Naive thymus-derived CD8-positive, alpha-beta T cell (primary cell): ENCODE measurements around the gene LOXL4. TPM values are rescaled to one million over a fixed set of nuclear protein-coding genes. Genes with fewer than 3 reads are reported as not detected.

Experiments used
- ATAC-seq, 2 donors: fragments of 150-1000 bp; cut with Tn5 transposase in 1 of 2; sonication (Bioruptor Pico), chemical (Tn5 transposase) in 1 of 2; 1 replicate in 1 of 2; 2 replicates in 1 of 2; pipeline ENCODE4 v1.10.0; 2021; ENCODE audit warnings: mild to moderate bottlenecking in 2 of 2, moderate library complexity in 2 of 2
- POLR2A ChIA-PET: fragments of 350-600 bp; sonication (Branson Sonifier 250); formaldehyde crosslinking; loops from one replicate; lab custom pipeline; 2021; ENCODE audit warnings: antibody characterized with exemption; lab: Charles Lee
- DNase-seq, 10 donors: peaks; one replicate each; pipeline versions ENCODE4 v3.0.0 to v3.0.0-alpha.2; 2020 to 2022
- H3K27ac Mint-ChIP-seq, 10 donors: one replicate each; pipeline ENCODE4 v1.8.0; 2020 to 2022; ENCODE audit warnings: mild to moderate bottlenecking in 10 of 10, mixed read lengths in 10 of 10, moderate library complexity in 4 of 10, inconsistent platforms in 1 of 10
- H3K27me3 Mint-ChIP-seq, 5 donors: one replicate each; pipeline ENCODE4 v1.8.0; 2021 to 2022; ENCODE audit warnings: mixed read lengths in 5 of 5
- H3K36me3 Mint-ChIP-seq, 3 donors: one replicate each; pipeline ENCODE4 v1.8.0; 2020 to 2022; ENCODE audit warnings: mixed read lengths in 3 of 3, mild to moderate bottlenecking in 2 of 3, inconsistent platforms in 1 of 3
- H3K4me1 Mint-ChIP-seq, 4 donors: one replicate each; pipeline ENCODE4 v1.8.0; 2021 to 2022; ENCODE audit warnings: mixed read lengths in 4 of 4
- H3K4me3 Mint-ChIP-seq, 10 donors: one replicate each; pipeline ENCODE4 v1.8.0; 2020 to 2022; ENCODE audit warnings: mild to moderate bottlenecking in 10 of 10, mixed read lengths in 10 of 10, moderate library complexity in 6 of 10, inconsistent platforms in 1 of 10
- H3K9me3 Mint-ChIP-seq, 9 donors: one replicate each; pipeline ENCODE4 v1.8.0; 2020 to 2022; ENCODE audit warnings: mixed read lengths in 9 of 9, mild to moderate bottlenecking in 3 of 9, inconsistent platforms in 1 of 9, moderate library complexity in 1 of 9
- polyA plus RNA-seq, 3 donors: library from polyadenylated mRNA; unstranded; fragments of 300-500 nt; fragmentation: Illumina TruSeq; gene quantifications; one replicate each; pipeline ENCODE4 v1.2.3, GENCODE V29; 2021
- total RNA-seq, 8 experiments: library from RNA in 2 of 8; stranded (reverse) in 2 of 8; gene quantifications; one replicate each; pipeline ENCODE4 v1.2.3 and lab custom pipeline; 2021 to 2026

The LOXL4 gene
- total and polyA plus RNA-seq, 5 experiments from 2014 or later = 0.12 TPM; not detected in 4

DNA sequence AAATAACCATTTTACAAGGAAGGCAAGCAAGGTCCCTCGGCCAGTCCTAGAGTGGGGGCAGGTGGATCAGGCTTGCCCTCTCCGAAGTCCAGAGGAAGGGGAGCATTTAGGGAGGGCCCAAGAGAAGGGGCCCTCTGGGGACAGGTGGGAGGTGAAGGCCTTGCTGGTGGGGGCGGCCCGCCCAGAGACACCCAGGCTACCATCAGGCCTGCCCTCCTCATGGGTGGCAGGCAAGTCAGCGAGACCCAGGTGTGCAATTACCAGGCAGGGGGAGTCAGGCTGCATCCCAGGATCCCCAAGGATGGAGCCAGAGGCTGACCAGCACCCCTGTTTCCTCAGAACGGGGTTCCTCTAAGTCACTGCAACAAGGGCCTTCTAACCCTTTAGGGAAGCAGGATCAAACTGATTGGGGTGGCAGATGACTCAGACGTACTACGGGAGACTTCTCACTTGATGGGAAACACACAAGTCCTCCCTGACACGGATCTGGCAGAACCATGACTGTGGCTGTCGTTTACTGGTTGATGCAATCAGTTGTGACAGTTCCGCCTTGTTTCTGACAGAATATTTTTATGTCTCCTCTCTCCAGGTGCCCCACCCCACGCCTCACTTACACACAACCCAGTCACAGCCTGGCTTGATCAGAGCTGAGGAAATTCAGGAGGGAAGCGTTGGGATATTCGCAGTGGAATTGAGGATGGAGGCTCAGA is 8.2 kb downstream of the LOXL4 start:
- ATAC-seq (no peak), DNase-seq (no peak)
- Mint-ChIP-seq H3K4me3 (no peak overlapping the region), H3K9me3 (no peaks in the 10 kb centered on the region), H3K27me3 (no peaks in the 10 kb centered on the region), H3K4me1 (peaks cover 0 to 8% (median 0%) of the 10 kb centered on the region in 4 donors), H3K36me3 (peaks cover 0 to 6% (median 5%) of the 10 kb centered on the region in 3 donors), H3K27ac (no peak overlapping the region)
- POLR2A ChIA-PET = no interaction called here

DNA sequence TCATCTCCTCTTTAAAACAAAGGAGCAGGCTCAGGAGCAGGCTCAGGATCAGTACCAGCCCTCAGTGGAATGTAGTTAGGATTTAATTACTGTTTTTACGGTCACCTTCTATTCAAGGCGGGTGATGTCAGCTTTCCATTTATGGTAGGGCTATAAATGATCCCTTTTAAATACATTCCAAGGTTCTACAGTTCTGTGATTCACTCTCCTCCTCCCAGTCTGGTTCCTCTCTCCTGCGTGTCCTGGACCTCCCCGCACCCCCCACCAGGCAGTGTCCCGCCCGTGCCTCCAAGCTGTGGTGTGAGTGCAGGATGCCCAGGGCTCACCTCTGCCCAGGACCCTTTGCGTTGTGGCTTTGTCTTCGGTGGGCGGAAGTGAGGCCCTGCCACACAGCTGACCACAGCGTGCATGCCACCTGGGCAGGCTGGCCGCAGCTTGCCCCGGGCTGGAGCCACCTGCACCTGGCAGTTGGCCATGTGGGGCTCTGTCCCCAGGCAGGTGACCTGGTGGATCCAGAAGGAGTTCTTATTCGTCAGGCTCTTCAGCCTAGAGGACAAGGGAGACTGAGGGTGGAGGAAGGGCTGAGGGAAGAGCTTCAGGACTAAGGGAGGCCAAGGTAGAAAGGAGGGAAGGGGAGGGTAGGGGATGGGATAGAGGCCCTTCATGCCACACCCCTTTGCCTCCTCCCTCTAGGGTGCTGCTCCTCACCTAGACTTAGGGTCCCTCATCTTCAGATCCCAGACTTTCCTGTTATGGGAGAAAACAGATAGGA is 9.1 kb downstream of the LOXL4 start:
- POLR2A ChIA-PET = no interaction called here
- H3K36me3 Mint-ChIP-seq = peaks cover 0 to 6% (median 5%) of the 10 kb centered on the region in 3 donors
- H3K27ac Mint-ChIP-seq = no peak overlapping the region
- H3K4me3 Mint-ChIP-seq = no peak overlapping the region
- DNase-seq (no peak), ATAC-seq (no peak)
- no peaks in the 10 kb centered on the region for H3K9me3 Mint-ChIP-seq
- H3K27me3 Mint-ChIP-seq = no peaks in the 10 kb centered on the region
- H3K4me1 Mint-ChIP-seq = peaks cover 0 to 4% (median 0%) of the 10 kb centered on the region in 4 donors

GRCh38 chr10:98257961-98258360 is 10.0 kb downstream of the LOXL4 start:
- H3K36me3 Mint-ChIP-seq = peaks cover 0 to 6% (median 5%) of the 10 kb centered on the region in 3 donors
- DNase-seq (no peak), ATAC-seq (no peak)
- peaks cover 0 to 5% (median 0%) of the 10 kb centered on the region in 4 donors for H3K4me1 Mint-ChIP-seq
- H3K27me3 Mint-ChIP-seq = no peaks in the 10 kb centered on the region
- no peak overlapping the region for H3K4me3 Mint-ChIP-seq
- no peaks in the 10 kb centered on the region for H3K9me3 Mint-ChIP-seq
- POLR2A ChIA-PET = no interaction called here
- no peak overlapping the region for H3K27ac Mint-ChIP-seq

DNA sequence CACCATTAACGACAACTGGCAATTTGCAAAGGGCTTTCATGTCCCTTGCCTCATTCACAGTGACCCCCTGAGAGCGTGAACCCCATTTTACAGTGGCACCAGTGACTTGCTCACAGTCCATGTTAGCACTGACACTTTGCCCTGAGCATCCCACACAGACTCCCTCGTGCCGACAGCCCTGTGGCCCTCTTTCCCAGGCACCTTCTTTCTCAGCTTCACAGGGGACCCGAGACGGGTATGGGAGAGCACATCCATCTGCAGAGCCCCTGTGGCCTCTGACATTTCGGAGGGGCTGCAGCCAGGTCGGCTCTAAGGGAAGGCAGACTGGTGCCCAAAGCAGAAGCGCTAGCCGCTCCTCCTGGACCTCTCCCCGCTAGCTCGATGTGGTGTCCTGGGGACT is 10.8 kb downstream of the LOXL4 start:
- Mint-ChIP-seq H3K27ac (peak overlapping the region in 1 of 10 donors; percentile 51), H3K4me3 (no peak overlapping the region), H3K27me3 (no peaks in the 10 kb centered on the region), H3K4me1 (peaks cover 0 to 6% (median 0%) of the 10 kb centered on the region in 4 donors), H3K9me3 (no peaks in the 10 kb centered on the region), H3K36me3 (peaks cover 0 to 6% (median 5%) of the 10 kb centered on the region in 3 donors)
- POLR2A ChIA-PET = no interaction called here
- ATAC-seq (no peak), DNase-seq (no peak)

GRCh38 chr10:98256692-98257091 is 11.3 kb downstream of the LOXL4 start:
- H3K4me1 Mint-ChIP-seq = peaks cover 0 to 6% (median 0%) of the 10 kb centered on the region in 4 donors
- peak overlapping the region in 2 of 10 donors; percentile 18 to 51 for H3K27ac Mint-ChIP-seq
- ATAC-seq (no peak), DNase-seq (no peak)
- H3K9me3 Mint-ChIP-seq = no peaks in the 10 kb centered on the region
- H3K27me3 Mint-ChIP-seq = no peaks in the 10 kb centered on the region
- H3K36me3 Mint-ChIP-seq = peaks cover 0 to 6% (median 5%) of the 10 kb centered on the region in 3 donors
- H3K4me3 Mint-ChIP-seq = no peak overlapping the region
- POLR2A ChIA-PET = no interaction called here

DNA sequence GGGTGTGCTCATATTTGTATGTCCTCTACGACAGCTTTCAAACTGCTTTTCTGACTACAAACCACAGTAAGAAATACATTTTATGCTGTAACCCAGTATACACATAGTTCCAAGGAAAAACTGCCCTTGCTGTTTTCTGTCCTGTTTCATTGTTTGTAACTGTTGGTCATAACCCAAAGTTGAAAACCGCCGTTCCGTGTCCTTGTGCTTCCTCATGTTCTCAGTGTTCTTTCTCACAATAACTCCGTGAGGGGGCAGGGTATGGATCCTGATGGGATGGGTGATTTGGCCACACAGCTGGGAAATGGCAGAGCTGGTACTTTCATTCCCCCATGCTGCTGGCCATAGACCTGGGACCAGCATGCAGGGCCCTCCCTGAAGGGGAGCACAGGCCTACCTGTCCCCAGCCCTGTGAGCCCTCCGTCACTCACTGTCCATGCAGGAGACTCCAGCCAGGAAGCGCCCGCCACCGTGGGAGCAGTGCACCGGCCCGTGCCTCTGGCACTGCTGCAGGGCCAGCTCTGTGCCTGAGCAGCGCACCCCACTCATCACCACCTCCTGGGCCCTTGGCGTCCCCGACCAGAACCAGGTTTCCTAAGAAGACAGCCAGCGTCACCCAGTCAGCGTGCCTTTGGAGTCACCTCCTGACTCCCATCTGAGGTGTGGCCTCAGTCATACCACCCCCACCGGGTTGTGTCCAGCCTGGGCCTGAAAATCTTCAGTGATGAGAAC is 12.7 kb downstream of the LOXL4 start:
- H3K4me3 Mint-ChIP-seq = no peak overlapping the region
- DNase-seq (no peak), ATAC-seq (no peak)
- peak overlapping the region in 2 of 10 donors; percentile 5 to 6 for H3K27ac Mint-ChIP-seq
- H3K4me1 Mint-ChIP-seq = peaks cover 0 to 4% (median 0%) of the 10 kb centered on the region in 4 donors
- no peaks in the 10 kb centered on the region for H3K9me3 Mint-ChIP-seq
- H3K27me3 Mint-ChIP-seq = no peaks in the 10 kb centered on the region
- peaks cover 0 to 11% (median 5%) of the 10 kb centered on the region in 3 donors for H3K36me3 Mint-ChIP-seq
- POLR2A ChIA-PET = no interaction called here

DNA sequence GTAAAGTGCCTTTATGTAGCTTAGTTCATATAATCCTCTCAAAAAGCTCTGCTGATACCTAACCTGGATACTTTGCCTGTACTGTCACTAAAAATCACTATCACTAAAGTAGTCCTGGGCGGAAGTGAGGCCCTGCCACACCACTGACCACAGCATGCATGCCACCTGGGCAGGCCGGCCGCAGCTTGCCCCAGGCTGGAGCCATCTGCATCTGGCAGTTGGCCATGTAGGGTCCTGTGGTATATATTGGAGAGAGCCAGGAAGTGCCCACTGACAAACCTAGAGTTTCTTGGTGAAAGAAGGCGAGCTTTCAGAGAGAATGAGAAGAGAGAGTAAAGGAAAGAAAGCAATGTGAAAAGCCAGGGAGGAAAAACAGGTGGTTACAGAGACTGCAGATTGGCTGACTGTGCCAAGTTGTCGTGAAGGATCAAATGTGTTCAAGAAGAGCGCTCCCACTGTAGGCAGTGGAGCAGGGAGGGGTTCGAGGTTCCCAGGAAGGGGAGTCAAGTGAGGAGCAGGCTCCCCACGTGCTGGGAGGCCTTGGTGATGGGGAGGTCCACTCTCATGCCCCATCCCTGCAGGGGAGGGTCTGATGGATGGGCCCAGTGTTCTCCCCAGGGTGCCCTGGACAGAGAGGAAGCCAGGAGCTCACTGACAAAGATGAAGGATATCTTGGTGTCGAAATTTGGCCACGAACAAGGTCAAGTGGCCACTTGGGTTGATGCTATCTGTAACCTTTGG is 13.6 kb downstream of the LOXL4 start:
- no peak for ATAC-seq
- Mint-ChIP-seq H3K4me3 (no peak overlapping the region), H3K36me3 (peaks cover 0 to 18% (median 5%) of the 10 kb centered on the region in 3 donors), H3K27me3 (no peaks in the 10 kb centered on the region), H3K4me1 (peaks cover 0 to 6% (median 0%) of the 10 kb centered on the region in 4 donors), H3K27ac (peak overlapping the region in 1 of 10 donors; percentile 41), H3K9me3 (no peaks in the 10 kb centered on the region)
- no peak for DNase-seq
- POLR2A ChIA-PET = no interaction called here

GRCh38 chr10:98253499-98253898 is 14.5 kb downstream of the LOXL4 start:
- Mint-ChIP-seq H3K36me3 (peaks cover 0 to 27% (median 5%) of the 10 kb centered on the region in 3 donors), H3K27ac (no peak overlapping the region), H3K4me3 (no peak overlapping the region), H3K4me1 (peaks cover 0 to 6% (median 0%) of the 10 kb centered on the region in 4 donors), H3K9me3 (no peaks in the 10 kb centered on the region), H3K27me3 (no peaks in the 10 kb centered on the region)
- DNase-seq = no peak
- POLR2A ChIA-PET = no interaction called here
- no peak for ATAC-seq

DNA sequence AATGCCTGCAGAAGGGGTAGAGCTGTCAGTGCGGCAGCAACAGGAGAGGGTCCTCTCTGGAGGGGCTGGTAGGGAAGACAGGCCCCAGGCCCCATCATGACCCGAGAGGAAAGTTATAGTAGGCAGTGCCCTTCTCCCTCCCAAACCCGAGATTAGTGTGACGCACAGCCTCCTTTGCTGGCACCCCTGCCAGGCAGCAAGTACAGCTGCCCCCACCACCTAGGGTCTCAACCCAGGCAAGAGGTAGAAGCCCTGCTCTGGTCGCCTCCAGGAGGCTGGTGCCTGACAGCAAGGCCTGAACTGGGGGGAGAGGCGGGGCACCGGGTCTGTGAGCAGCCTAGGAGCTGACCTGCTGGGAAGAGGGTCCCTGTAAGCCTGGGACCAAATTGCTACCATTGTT is 15.5 kb downstream of the LOXL4 start:
- DNase-seq (no peak), ATAC-seq (no peak)
- no peaks in the 10 kb centered on the region for H3K27me3 Mint-ChIP-seq
- POLR2A ChIA-PET = no interaction called here
- H3K36me3 Mint-ChIP-seq = peaks cover 0 to 34% (median 10%) of the 10 kb centered on the region in 3 donors
- H3K4me3 Mint-ChIP-seq = no peak overlapping the region
- no peaks in the 10 kb centered on the region for H3K9me3 Mint-ChIP-seq
- H3K4me1 Mint-ChIP-seq = peaks cover 0 to 6% (median under 1%) of the 10 kb centered on the region in 4 donors
- H3K27ac Mint-ChIP-seq = peak overlapping the region in 1 of 10 donors; percentile 66

GRCh38 chr10:98251399-98251798 is 16.6 kb downstream of the LOXL4 start:
- POLR2A ChIA-PET = no interaction called here
- no peaks in the 10 kb centered on the region for H3K27me3 Mint-ChIP-seq
- DNase-seq = no peak
- H3K4me1 Mint-ChIP-seq = peaks cover 0 to 11% (median 9%) of the 10 kb centered on the region in 4 donors
- peaks cover 0 to 44% (median 10%) of the 10 kb centered on the region in 3 donors for H3K36me3 Mint-ChIP-seq
- no peaks in the 10 kb centered on the region for H3K9me3 Mint-ChIP-seq
- H3K27ac Mint-ChIP-seq = peak overlapping the region in 1 of 10 donors; percentile 14
- ATAC-seq = no peak
- no peak overlapping the region for H3K4me3 Mint-ChIP-seq

GRCh38 chr10:98249134-98249533 is 18.9 kb downstream of the LOXL4 start:
- ATAC-seq = no peak
- POLR2A ChIA-PET = no interaction called here
- no peak for DNase-seq
- Mint-ChIP-seq H3K27me3 (no peaks in the 10 kb centered on the region), H3K4me1 (peaks cover 0 to 21% (median 14%) of the 10 kb centered on the region in 4 donors), H3K9me3 (no peaks in the 10 kb centered on the region), H3K27ac (peak overlapping the region in 2 of 10 donors; percentile 17 to 44), H3K36me3 (peaks cover 2 to 59% (median 15%) of the 10 kb centered on the region in 3 donors), H3K4me3 (no peak overlapping the region)

- H3K27ac Mint-ChIP-seq = peak overlapping the region in 2 of 10 donors; percentile 26 to 37
- H3K4me3 Mint-ChIP-seq = no peak overlapping the region
- H3K9me3 Mint-ChIP-seq = no peaks in the 10 kb centered on the region
Observed at GRCh38 chr10:98248018-98248417, 20.0 kb downstream of the LOXL4 start.

More at GRCh38 chr10:98248018-98248417, 20.0 kb downstream of the LOXL4 start:
- peaks cover 6 to 67% (median 18%) of the 10 kb centered on the region in 3 donors for H3K36me3 Mint-ChIP-seq
- no peaks in the 10 kb centered on the region for H3K27me3 Mint-ChIP-seq
- ATAC-seq (no peak), DNase-seq (no peak)
- POLR2A ChIA-PET = no interaction called here
- H3K4me1 Mint-ChIP-seq = peaks cover 0 to 21% (median 14%) of the 10 kb centered on the region in 4 donors
